Kidney (tissue), 14 donors: ENCODE measurements around the gene KBTBD2. TPM values are rescaled to one million over a fixed set of nuclear protein-coding genes. Genes with fewer than 3 reads are reported as not detected.

Source experiments
- DNase-seq, 5 donors: peaks; one replicate each; pipeline ENCODE4 v3.0.0-alpha.2; 2013 to 2020
- FAIRE-seq: peaks from 2 replicates; lab custom pipeline; 2012; peaks lifted over from hg19 to GRCh38; lab: Jason Lieb, UNC
- H3K27ac ChIP-seq, 2 donors: one replicate each; pipeline ENCODE4 v1.7.0; 2013; ENCODE audit warnings: low read depth in 2 of 2, low read length in 2 of 2, inconsistent platforms in 1 of 2
- H3K27me3 ChIP-seq: one replicate; pipeline ENCODE4 v1.7.1; 2013; ENCODE audit warnings: low read length, inconsistent platforms; ENCODE audit not compliant: control insufficient read depth, insufficient read depth
- H3K36me3 ChIP-seq, 3 donors: one replicate each; pipeline versions ENCODE4 v1.7.0 to v1.7.1; 2013; ENCODE audit warnings: low read length in 3 of 3, control low read depth in 1 of 3, inconsistent platforms in 1 of 3; ENCODE audit not compliant: insufficient read depth in 3 of 3, control insufficient read depth in 2 of 3
- H3K4me1 ChIP-seq, 3 donors: one replicate each; pipeline versions ENCODE4 v1.7.0 to v1.7.1; 2013; ENCODE audit warnings: low read length in 3 of 3, inconsistent platforms in 1 of 3, low read depth in 1 of 3; ENCODE audit not compliant: control insufficient read depth in 2 of 3, insufficient read depth in 2 of 3
- H3K4me3 ChIP-seq, 3 donors: one replicate each; pipeline versions ENCODE4 v1.7.0 to v1.8.1; 2013; ENCODE audit warnings: low read length in 3 of 3, control low read depth in 1 of 3, inconsistent platforms in 1 of 3
- H3K9ac ChIP-seq, 3 donors: one replicate each; pipeline versions ENCODE4 v1.7.0 to v1.7.1; 2013; ENCODE audit warnings: low read length in 3 of 3, control low read depth in 1 of 3, inconsistent platforms in 1 of 3
- H3K9me3 ChIP-seq, 3 donors: one replicate each; pipeline versions ENCODE4 v1.7.0 to v1.7.1; 2013; ENCODE audit warnings: low read length in 3 of 3, control low read depth in 1 of 3, inconsistent platforms in 1 of 3; ENCODE audit not compliant: control insufficient read depth in 2 of 3, insufficient read depth in 1 of 3
- intact Hi-C: fragments of 100-400 bp; cut with DNase I; formaldehyde crosslinking; loops from one replicate; pipeline ENCODE4 v1.11.1; 2022
- polyA plus RNA-seq: library from polyadenylated mRNA; stranded (reverse); fragments of 350-450 nt; fragmentation: Illumina TruSeq; extraction: RNeasy Lipid Tissue Mini Kit (QIAGEN cat#74804); gene quantifications from one replicate; pipeline ENCODE4 v1.2.3, GENCODE V29; 2014; ENCODE audit warnings: low read depth, low replicate concordance; ENCODE audit not compliant: insufficient read depth
- total RNA-seq: library from RNA; stranded (reverse); fragmentation: NEBNext Ultra II Directional; extraction: Animal tissue kit (Norgen Biotek cat#: 25700); gene quantifications from one replicate; pipeline ENCODE4 v1.2.1, GENCODE V29; 2021
- TF ChIP-seq, protein P1 (sequence below): IDR thresholded peaks from 3 replicates; pipeline ENCODE4 v1.5.1; 2012; ENCODE audit warnings: mild to moderate bottlenecking, moderate library complexity, borderline replicate concordance; ENCODE audit not compliant: insufficient read depth; ENCODE audit errors: extremely low read depth
- donor health status: control.
- donor health status: control.
- donor health status: control.
- donor health status: control.
- donor health status: control.
- donor health status: DM: yes; HTN: yes; CAD: no.
- donor health status: Normal renal cell carcinoma (clear cell type).

Gene KBTBD2
- total and polyA plus RNA-seq, 2 donors from 2014 or later, result 12.1 to 34.0 TPM

DNA sequence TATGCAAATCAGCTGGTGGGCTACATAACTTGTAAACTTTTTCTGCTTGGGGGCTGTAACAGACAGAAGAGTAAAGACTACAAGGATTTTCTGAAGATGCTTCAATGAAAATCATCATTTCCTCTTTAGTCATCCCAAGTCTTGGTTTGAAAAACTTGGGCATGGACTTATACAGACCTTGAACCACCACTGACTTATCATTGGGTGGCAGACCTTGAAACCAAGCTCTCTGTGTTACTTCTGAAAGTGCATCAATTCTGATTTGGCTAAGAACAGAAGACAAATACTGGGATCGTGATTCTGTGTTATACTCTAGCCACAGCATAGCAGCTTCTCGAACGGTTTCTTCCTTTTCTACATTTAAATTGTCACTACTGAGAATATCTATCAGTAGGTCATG, 21.3 kb downstream of the KBTBD2 start:
- peaks cover 7 to 22% (median 18%) of the 10 kb centered on the region in 3 donors for H3K36me3 ChIP-seq
- TF ChIP-seq, protein P1, sequence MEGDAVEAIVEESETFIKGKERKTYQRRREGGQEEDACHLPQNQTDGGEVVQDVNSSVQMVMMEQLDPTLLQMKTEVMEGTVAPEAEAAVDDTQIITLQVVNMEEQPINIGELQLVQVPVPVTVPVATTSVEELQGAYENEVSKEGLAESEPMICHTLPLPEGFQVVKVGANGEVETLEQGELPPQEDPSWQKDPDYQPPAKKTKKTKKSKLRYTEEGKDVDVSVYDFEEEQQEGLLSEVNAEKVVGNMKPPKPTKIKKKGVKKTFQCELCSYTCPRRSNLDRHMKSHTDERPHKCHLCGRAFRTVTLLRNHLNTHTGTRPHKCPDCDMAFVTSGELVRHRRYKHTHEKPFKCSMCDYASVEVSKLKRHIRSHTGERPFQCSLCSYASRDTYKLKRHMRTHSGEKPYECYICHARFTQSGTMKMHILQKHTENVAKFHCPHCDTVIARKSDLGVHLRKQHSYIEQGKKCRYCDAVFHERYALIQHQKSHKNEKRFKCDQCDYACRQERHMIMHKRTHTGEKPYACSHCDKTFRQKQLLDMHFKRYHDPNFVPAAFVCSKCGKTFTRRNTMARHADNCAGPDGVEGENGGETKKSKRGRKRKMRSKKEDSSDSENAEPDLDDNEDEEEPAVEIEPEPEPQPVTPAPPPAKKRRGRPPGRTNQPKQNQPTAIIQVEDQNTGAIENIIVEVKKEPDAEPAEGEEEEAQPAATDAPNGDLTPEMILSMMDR, result no peak
- no peak for FAIRE-seq

DNA sequence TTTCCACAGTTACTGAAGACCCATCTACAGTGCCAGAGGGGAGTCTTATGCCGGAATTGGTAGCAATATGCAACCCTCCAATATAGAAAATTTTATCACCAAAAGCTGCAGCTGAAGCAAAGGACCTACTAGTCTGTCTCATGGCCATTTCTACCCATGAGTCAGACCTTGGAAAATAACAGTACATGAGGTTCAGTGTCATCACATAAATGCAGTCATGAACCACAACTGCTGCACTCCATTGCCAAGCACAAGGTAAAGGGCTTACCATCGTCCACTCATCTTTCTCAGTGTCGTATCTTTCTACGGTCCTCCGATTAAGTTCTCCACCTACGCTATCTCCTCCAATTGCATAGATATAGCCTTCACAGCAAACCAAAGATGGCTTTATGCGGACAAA, 21.8 kb downstream of the KBTBD2 start:
- H3K4me1 ChIP-seq, result no peaks in the 10 kb centered on the region
- no peaks in the 10 kb centered on the region for H3K9me3 ChIP-seq
- DNase-seq (no peak), FAIRE-seq (no peak)
- intact Hi-C loops, result no loop called here
- H3K36me3 ChIP-seq, result peaks cover 7 to 19% (median 18%) of the 10 kb centered on the region in 3 donors
- no peak overlapping the region for H3K4me3 ChIP-seq
- TF ChIP-seq, protein P1, result no peak
- H3K27me3 ChIP-seq, result no peaks in the 10 kb centered on the region
- no peak overlapping the region for H3K27ac ChIP-seq
- H3K9ac ChIP-seq, result no peak overlapping the region

More for the DNA sequence above, 21.3 kb downstream of the KBTBD2 start:
- Histone ChIP-seq H3K27me3 (no peaks in the 10 kb centered on the region), H3K4me1 (no peaks in the 10 kb centered on the region), H3K9ac (no peak overlapping the region), H3K9me3 (no peaks in the 10 kb centered on the region), H3K4me3 (no peak overlapping the region), H3K27ac (no peak overlapping the region)
- DNase-seq, result no peak
- intact Hi-C loops, result no loop called here

DNA sequence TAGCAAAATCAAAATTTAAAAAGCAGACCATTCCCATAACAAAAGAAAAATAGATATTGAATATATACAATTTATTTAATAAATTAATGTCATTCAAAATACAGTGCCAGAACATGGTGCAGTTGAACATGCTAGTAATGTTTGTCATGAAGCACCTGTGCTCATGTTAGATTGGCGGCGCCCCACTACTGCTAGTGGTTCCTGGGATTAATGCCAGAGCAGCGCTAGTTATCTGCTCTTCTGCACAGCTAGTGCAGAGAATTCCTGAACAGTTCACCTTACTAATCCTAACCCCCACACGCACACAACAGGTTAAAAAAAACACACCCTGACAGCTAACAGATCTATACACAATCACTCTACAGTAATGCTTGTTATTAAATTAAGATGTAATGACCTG, 23.4 kb downstream of the KBTBD2 start:
- H3K36me3 ChIP-seq, result peaks cover 7 to 19% (median 18%) of the 10 kb centered on the region in 3 donors
- TF ChIP-seq, protein P1, result no peak
- FAIRE-seq, result no peak

More for the DNA sequence above, 23.4 kb downstream of the KBTBD2 start:
- Histone ChIP-seq H3K9me3 (no peaks in the 10 kb centered on the region), H3K4me1 (no peaks in the 10 kb centered on the region), H3K27ac (no peak overlapping the region), H3K27me3 (no peaks in the 10 kb centered on the region), H3K9ac (no peak overlapping the region), H3K4me3 (no peak overlapping the region)
- intact Hi-C loops, result no loop called here
- no peak for DNase-seq
